Right renal pelvis (tissue), 4 donors: ENCODE measurements around the gene WBP2. TPM values are rescaled to one million over a fixed set of nuclear protein-coding genes. Genes with fewer than 3 reads are reported as not detected.
"Not testable (repeated sequence)": the region's sequence is repeated elsewhere in the genome, so short reads cannot be mapped to it uniquely, and the experiment has no call there.

Source experiments
- DNase-seq, 4 donors: peaks; one replicate each; pipeline ENCODE4 v3.0.0-alpha.2; 2013; ENCODE audit warnings: low read depth in 4 of 4, low spot score in 3 of 4, missing footprints in 1 of 4
- polyA plus RNA-seq, 4 donors: library from polyadenylated mRNA; unstranded; fragments of 120-200 nt; gene quantifications; one replicate each; pipeline ENCODE4 v1.2.1, GENCODE V29; 2013; ENCODE audit not compliant: insufficient read length in 4 of 4

Gene WBP2
- polyA plus RNA-seq, 4 donors, result 77.5 to 95.7 (median 83.9) TPM

DNA sequence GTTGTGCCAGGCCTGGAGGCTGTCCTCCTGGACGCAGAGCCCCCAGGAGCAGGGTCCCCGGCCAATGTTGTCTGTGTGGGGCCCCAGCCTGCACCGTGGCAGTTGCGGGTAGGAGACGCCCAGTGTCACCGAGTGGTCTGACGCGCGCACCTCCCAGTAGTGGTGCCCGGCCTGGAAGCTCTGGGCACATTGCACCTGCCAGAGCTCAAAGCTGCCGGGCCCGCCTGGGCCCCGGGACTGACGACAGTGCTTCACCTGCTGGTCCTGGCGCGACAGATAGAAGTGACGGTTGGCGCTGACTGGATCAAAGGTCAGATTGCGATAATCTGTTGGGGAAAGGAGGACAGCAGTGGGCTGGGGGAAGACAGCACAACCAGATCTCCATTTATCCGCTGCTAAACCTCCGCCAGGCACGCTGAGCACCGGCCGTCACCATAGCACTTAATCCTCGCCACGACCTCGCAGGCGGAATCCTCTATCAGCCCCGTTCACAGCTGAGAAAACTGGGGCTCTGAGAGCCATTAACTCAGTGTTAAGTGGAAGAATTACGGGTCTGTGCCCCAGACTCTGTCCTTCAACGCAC is 36.0 kb upstream of the WBP2 start:
- DNase-seq, result no peak

DNA sequence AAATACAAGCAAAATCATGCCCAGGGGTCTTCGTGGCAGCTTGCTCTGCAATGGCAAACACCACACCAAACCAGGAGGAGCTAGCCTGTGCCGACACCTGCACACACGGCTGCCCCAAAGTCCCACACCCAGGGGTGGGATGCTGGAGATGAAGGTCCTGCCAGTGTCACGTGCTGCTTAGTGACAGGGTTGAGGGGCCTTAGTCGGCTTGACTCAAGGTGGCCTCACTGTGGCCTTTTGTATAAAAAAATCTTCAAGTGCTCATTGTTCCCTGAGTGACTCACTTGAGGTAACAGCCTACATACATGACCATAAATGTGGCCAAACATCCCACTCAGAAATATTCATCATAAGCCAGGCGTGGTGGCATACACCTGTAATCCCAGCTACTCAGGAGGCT is 34.3 kb upstream of the WBP2 start:
- DNase-seq, result no peak

- DNase-seq, result no peak
Observed at GRCh38 chr17:75888484-75888883, 33.3 kb upstream of the WBP2 start.

DNA sequence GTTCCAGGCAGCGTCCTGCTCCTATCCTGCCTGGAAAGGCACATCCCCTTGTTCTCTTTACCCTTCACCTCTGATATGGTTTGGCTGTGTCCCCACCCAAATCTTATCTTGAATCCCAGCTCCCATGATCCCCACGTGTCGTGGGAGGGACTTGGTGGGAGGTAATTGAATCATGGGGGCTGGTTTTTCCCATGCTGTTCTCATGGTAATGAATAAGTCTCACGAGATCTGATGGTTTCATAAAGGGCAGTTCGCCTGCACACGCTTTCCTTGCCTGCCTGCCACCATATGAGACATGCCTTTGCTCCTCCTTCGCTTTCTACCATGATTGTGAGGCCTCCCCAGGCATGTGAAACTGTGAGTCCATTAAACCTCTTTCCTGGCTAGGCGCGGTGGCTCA is 30.7 kb upstream of the WBP2 start:
- DNase-seq, result not testable (repeated sequence)

- DNase-seq, result no peak
Observed at GRCh38 chr17:75885431-75885830, 30.3 kb upstream of the WBP2 start.

DNA sequence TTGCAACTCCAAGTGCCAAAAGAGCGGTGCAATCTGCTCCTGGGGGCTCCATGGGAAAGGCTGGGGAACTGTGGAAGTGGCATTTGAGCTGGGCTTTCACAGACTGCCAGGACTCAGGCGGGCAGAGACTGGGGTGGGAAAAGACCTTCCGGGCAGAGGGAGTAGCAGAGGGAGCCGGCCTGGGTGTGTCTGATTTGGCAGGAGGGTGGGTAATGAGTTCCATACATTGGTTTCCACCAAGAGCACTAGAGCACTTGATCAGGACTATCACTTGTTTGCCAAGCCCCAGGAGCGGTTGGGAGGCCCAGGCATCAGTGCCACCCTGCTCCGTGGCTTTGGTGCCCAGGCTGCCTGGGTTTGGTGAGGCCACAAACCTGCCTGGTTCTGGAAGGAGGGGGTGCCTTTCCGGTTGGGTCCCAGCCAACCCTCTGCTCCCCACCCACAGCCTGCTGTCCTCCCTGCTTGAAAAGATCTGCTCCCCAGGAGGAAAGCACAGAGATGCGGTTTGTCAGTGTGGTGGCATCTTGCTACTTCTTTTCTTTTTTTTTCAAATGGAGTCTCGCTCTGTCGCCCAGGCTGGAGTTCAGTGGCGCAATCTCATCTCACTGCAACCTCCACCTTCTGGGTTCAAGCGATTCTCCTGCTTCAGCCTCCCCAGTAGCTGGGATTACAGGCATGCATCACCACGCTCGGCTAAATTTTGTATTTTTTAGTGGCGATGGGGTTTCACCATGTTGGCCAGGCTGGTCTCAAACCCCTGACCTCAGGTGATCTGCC is 26.7 kb upstream of the WBP2 start:
- DNase-seq, result no peak

GRCh38 chr17:75880266-75880665 is 25.1 kb upstream of the WBP2 start:
- DNase-seq, result no peak

- no peak for DNase-seq
Observed at GRCh38 chr17:75878174-75878998, 23.3 kb upstream of the WBP2 start, which contains the start of gene TRIM47. TRIM47 (minus strand) TSS chr17:75878581; CDS start chr17:75878548, 33 bp downstream.

GRCh38 chr17:75877752-75878173 is 22.6 kb upstream of the WBP2 start:
- DNase-seq, result no peak

- no peak for DNase-seq
Observed at GRCh38 chr17:75876938-75877751, 22.0 kb upstream of the WBP2 start.

- no peak for DNase-seq
Observed at GRCh38 chr17:75876190-75876937, 21.2 kb upstream of the WBP2 start.

- DNase-seq, result no peak
Observed at GRCh38 chr17:75875940-75876189, 20.7 kb upstream of the WBP2 start.

- no peak for DNase-seq
Observed at GRCh38 chr17:75875182-75875939, 20.2 kb upstream of the WBP2 start.

DNA sequence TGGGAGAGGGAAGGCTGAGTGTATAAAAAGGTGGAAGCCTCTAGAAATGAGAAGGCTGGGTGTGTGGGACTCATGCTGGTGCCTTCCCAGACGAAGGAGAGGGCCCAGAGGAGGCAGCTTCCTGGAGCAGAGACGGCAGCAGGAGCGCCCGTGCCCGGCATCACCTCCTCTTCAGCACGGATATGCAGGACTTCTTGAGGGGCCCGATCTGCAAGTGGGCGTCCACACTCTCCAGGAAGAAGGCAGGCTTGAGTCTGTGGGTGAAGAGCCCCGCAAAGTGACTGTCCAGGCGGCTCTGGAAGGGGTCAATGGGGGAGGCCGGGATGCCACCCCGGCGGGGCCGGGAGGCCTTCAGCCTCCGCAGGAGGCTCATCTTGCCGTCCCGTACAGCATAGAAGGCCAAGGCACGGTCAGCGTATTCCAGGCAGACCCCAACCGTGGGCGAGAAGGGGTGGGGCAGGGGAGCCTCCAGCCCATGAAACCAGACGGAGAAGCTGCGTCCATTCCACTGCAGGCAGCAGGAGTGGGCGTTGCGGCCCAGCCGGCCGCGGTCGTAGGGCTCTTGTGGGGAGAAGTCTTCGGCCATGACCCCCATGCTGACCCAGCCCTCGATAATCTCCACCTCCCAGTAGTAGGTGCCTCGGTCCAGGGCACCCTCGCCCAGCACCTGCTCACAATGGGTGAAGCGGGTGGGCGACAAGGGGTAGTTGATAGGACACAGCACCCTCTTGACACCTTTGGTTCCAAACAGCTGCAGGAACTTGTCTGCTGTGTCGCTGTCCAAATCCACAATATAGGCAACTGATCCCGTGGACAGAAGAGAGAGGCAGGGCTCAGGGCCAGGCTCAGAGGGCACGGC is 19.4 kb upstream of the WBP2 start:
- no peak for DNase-seq

DNA sequence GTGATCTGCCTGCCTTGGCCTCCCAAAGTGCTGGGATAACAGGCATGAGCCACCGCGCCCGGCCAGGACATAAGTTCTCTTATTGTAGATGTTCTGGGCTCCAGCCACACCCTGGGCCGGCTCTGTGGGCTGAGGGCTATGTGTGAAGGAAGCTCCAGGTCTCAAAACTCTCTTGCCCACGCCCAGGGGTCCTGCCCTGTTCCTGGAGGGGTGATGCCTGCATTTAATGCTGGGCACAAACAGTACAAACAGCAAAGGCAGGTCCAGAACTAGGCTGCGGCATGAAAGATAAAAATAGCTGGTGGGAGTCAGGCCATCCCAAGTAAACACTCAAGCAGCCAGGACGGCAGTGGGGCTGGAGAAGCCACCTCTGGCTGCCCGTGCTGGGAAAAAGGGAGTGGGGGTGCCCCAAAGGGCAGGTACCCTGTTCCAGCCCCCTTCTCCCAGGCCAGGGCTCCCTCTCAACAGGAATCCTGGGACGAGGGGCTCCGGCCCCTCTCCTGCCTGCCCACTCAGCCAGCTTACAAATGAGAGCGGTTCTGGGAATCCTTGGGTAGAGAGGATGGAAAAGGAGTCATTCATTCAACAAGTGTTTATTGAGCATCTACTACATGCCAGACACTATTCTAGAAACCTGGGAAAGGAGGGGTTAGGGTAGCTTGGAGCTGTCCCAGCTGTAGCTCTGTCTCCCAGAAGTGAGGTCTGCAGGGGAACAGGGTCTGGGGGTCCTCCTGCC is 18.6 kb upstream of the WBP2 start:
- no peak for DNase-seq

- DNase-seq, result no peak
Observed at GRCh38 chr17:75872434-75873351, 17.6 kb upstream of the WBP2 start.

- not testable (repeated sequence) for DNase-seq
Observed at GRCh38 chr17:75870228-75870627, 15.1 kb upstream of the WBP2 start.
